ENCODE results near the gene BAD. TPM values are rescaled to one million over a fixed set of nuclear protein-coding genes. Genes with fewer than 3 reads are reported as not detected.
A peak's percentile ranks its signal among the peaks of the same experiment; 100 is the strongest.

BAD gene
- total and polyA plus RNA-seq, 10 of the 15 experiments (the other 5 are each of a cell fraction or from before 2014, with no cell fraction given), result 1.5 to 67.2 (median 39.6) TPM

- TF ChIP-seq, protein P1, sequence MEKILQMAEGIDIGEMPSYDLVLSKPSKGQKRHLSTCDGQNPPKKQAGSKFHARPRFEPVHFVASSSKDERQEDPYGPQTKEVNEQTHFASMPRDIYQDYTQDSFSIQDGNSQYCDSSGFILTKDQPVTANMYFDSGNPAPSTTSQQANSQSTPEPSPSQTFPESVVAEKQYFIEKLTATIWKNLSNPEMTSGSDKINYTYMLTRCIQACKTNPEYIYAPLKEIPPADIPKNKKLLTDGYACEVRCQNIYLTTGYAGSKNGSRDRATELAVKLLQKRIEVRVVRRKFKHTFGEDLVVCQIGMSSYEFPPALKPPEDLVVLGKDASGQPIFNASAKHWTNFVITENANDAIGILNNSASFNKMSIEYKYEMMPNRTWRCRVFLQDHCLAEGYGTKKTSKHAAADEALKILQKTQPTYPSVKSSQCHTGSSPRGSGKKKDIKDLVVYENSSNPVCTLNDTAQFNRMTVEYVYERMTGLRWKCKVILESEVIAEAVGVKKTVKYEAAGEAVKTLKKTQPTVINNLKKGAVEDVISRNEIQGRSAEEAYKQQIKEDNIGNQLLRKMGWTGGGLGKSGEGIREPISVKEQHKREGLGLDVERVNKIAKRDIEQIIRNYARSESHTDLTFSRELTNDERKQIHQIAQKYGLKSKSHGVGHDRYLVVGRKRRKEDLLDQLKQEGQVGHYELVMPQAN (conservative IDR thresholded peaks at IDR 0.05), result 0 out of 2 replicates have a peak, but pooled peaks have one; percentile 32
- TF ChIP-seq FOXM1 (IDR thresholded peaks at IDR 0.05; ENCODE audit: low read depth, low read length), result no peak
- no peak for TF ChIP-seq CUX1 (IDR thresholded peaks at IDR 0.05; ENCODE audit: insufficient replicate concordance, low read depth, low read length)
- TF ChIP-seq MEF2A (IDR thresholded peaks at IDR 0.05; ENCODE audit: insufficient read depth, low read depth, low read length), result no peak
- peak in 1 of 2 experiments; percentile 17; a peak in 1 of 4 replicates for TF ChIP-seq BHLHE40 (IDR thresholded peaks at IDR 0.05; ENCODE audit: borderline replicate concordance in 1 of 2, low read depth in 2 of 2, low read length in 1 of 2)
- no peak for TF ChIP-seq ATF3 (IDR thresholded peaks at IDR 0.05; ENCODE audit: borderline replicate concordance, extremely low read depth, low read depth, low read length)
- TF ChIP-seq NFYB (IDR thresholded peaks at IDR 0.05; ENCODE audit: insufficient read depth, low read depth, low read length), result no peak
- TF ChIP-seq BACH1 (IDR thresholded peaks at IDR 0.05; ENCODE audit: borderline replicate concordance), result no peak
- no peak for TF ChIP-seq KLF5 (IDR thresholded peaks at IDR 0.05; ENCODE audit: partially characterized antibody)
- peak; percentile 27; the same call in 1 of the 2 replicates for TF ChIP-seq IKZF1 (conservative IDR thresholded peaks at IDR 0.05)
- TF ChIP-seq, protein P2, sequence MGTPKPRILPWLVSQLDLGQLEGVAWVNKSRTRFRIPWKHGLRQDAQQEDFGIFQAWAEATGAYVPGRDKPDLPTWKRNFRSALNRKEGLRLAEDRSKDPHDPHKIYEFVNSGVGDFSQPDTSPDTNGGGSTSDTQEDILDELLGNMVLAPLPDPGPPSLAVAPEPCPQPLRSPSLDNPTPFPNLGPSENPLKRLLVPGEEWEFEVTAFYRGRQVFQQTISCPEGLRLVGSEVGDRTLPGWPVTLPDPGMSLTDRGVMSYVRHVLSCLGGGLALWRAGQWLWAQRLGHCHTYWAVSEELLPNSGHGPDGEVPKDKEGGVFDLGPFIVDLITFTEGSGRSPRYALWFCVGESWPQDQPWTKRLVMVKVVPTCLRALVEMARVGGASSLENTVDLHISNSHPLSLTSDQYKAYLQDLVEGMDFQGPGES (IDR thresholded peaks at IDR 0.05), result no peak
- TF ChIP-seq, protein P3, sequence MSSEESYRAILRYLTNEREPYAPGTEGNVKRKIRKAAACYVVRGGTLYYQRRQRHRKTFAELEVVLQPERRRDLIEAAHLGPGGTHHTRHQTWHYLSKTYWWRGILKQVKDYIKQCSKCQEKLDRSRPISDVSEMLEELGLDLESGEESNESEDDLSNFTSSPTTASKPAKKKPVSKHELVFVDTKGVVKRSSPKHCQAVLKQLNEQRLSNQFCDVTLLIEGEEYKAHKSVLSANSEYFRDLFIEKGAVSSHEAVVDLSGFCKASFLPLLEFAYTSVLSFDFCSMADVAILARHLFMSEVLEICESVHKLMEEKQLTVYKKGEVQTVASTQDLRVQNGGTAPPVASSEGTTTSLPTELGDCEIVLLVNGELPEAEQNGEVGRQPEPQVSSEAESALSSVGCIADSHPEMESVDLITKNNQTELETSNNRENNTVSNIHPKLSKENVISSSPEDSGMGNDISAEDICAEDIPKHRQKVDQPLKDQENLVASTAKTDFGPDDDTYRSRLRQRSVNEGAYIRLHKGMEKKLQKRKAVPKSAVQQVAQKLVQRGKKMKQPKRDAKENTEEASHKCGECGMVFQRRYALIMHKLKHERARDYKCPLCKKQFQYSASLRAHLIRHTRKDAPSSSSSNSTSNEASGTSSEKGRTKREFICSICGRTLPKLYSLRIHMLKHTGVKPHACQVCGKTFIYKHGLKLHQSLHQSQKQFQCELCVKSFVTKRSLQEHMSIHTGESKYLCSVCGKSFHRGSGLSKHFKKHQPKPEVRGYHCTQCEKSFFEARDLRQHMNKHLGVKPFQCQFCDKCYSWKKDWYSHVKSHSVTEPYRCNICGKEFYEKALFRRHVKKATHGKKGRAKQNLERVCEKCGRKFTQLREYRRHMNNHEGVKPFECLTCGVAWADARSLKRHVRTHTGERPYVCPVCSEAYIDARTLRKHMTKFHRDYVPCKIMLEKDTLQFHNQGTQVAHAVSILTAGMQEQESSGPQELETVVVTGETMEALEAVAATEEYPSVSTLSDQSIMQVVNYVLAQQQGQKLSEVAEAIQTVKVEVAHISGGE (CRISPR knock-in tag; IDR thresholded peaks at IDR 0.05), result no peak
- TF ChIP-seq, protein P4, sequence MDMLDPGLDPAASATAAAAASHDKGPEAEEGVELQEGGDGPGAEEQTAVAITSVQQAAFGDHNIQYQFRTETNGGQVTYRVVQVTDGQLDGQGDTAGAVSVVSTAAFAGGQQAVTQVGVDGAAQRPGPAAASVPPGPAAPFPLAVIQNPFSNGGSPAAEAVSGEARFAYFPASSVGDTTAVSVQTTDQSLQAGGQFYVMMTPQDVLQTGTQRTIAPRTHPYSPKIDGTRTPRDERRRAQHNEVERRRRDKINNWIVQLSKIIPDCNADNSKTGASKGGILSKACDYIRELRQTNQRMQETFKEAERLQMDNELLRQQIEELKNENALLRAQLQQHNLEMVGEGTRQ (IDR thresholded peaks at IDR 0.05; ENCODE audit: borderline replicate concordance, low read depth, low read length), result no peak
- TF ChIP-seq IRF4 (IDR thresholded peaks at IDR 0.05; ENCODE audit: low read depth, low read length), result no peak
These were observed 50.4 kb downstream of the BAD start, which contains the start of gene VEGFB (continued) for GRCh38 chr11:64233913-64234586.
